ENCODE results near the gene UBTD2.

DNA sequence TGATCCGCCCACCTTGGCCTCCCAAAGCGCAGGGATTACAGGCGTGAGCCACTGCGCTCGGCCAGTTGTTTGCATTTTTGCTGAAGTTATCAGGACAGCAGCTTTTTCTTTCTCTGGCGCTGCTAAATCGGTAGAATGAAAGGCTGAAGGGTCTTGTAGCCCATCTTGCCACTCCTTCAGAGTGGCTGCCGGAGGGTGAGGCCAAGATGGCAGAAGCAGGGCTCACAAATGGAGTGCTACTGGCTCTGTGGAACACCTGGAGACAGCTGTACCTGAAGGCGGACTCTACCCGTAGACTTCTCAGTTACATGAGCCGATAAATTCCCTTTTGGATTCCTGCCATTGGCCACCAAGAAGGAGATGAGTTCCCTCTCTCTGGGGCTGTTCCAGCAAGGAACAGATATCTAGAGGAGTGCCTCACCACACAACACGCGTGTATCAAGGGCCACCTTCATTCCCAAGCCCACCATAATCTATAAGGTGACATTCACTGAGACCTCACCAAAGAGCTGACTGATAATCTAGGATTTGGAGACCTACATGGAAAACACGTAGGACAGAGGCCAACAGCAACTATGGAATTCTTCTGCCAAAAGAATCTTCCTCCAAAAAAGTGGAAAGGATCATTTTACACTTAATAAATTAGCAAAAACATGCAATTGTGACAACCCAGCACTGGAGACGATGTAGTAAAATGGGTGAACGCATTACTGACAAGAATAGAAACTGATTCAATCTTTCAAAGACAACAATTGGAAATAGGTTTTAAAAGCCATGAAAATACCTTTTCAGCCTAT lies 117.3 kb downstream of the UBTD2 start:
- TF ChIP-seq, protein P1, sequence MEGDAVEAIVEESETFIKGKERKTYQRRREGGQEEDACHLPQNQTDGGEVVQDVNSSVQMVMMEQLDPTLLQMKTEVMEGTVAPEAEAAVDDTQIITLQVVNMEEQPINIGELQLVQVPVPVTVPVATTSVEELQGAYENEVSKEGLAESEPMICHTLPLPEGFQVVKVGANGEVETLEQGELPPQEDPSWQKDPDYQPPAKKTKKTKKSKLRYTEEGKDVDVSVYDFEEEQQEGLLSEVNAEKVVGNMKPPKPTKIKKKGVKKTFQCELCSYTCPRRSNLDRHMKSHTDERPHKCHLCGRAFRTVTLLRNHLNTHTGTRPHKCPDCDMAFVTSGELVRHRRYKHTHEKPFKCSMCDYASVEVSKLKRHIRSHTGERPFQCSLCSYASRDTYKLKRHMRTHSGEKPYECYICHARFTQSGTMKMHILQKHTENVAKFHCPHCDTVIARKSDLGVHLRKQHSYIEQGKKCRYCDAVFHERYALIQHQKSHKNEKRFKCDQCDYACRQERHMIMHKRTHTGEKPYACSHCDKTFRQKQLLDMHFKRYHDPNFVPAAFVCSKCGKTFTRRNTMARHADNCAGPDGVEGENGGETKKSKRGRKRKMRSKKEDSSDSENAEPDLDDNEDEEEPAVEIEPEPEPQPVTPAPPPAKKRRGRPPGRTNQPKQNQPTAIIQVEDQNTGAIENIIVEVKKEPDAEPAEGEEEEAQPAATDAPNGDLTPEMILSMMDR (IDR thresholded peaks at IDR 0.05): no peak
- no peak for TF ChIP-seq POLR2A (IDR thresholded peaks at IDR 0.05)
